Mucosa of descending colon (tissue), 3 donors: ENCODE measurements around the gene SAMD4A. TPM values are rescaled to one million over a fixed set of nuclear protein-coding genes. Genes with fewer than 3 reads are reported as not detected.

ENCODE experiments used
- ATAC-seq: fragments of 200-7000 bp; cut with Tn5 transposase; one replicate; pipeline ENCODE4 v1.9.1; 2020; ENCODE audit warnings: mild to moderate bottlenecking, moderate library complexity
- DNase-seq, 3 donors: peaks; one replicate each; pipeline ENCODE4 v3.0.0-alpha.2; 2020
- H3K36me3 ChIP-seq: fragments of 200-600 bp; one replicate; pipeline ENCODE4 v1.8.0; 2021; ENCODE audit warnings: low read depth, mild to moderate bottlenecking
- H3K4me1 ChIP-seq: fragments of 200-600 bp; one replicate; pipeline ENCODE4 v1.8.0; 2021; ENCODE audit warnings: low read depth, mild to moderate bottlenecking
- H3K4me3 ChIP-seq: fragments of 200-600 bp; one replicate; pipeline ENCODE4 v1.8.0; 2021; ENCODE audit warnings: mild to moderate bottlenecking
- H3K9me3 ChIP-seq: fragments of 200-600 bp; one replicate; pipeline ENCODE4 v1.8.0; 2021; ENCODE audit warnings: mild to moderate bottlenecking
- CTCF ChIP-seq: fragments of 200-600 bp; IDR thresholded peaks from one replicate; pipeline ENCODE4 v1.8.0; 2022; ENCODE audit warnings: antibody characterized with exemption, mild to moderate bottlenecking
- intact Hi-C, 2 donors: fragments of 100-400 bp; cut with DNase I in 1 of 2; cut with micrococcal nuclease in 1 of 2; formaldehyde crosslinking; loops; one replicate each; pipeline versions ENCODE4 v1.11.0 to v1.11.1; 2022; cut with DNase I, micrococcal nuclease
- total RNA-seq, 3 donors: library from RNA; stranded (reverse); fragmentation: NEBNext Ultra II Directional in 2 of 3; extraction: Animal tissue kit (Norgen Biotek cat#: 25700) in 2 of 3; gene quantifications; one replicate each; pipeline versions ENCODE4 v1.2.1 to v1.2.4, GENCODE V29; 2021 to 2023
- donor health status: DM: no; HTN: no; CAD: no; lungs with moderate emphysema.
- donor health status: DM: no; HTN: no; CAD: no.
- donor health status: DM: no; HTN: yes; CAD: no.

SAMD4A gene
- total RNA-seq, 3 donors from 2014 or later: 14.7 to 82.1 (median 16.5) TPM

- H3K36me3 ChIP-seq: no peaks in the 10 kb centered on the region
- intact Hi-C loops: no loop called here
- peaks cover 4% of the 10 kb centered on the region for H3K4me1 ChIP-seq
- ATAC-seq (no peak), DNase-seq (no peak)
- TF ChIP-seq CTCF: no peak
- H3K9me3 ChIP-seq: no peaks in the 10 kb centered on the region
- no peak overlapping the region for H3K4me3 ChIP-seq
Measured at GRCh38 chr14:54769951-54770863, 203.3 kb downstream of the SAMD4A start.

GRCh38 chr14:54771411-54772027 lies 204.6 kb downstream of the SAMD4A start:
- H3K4me1 ChIP-seq: peaks cover 4% of the 10 kb centered on the region
- intact Hi-C loops: no loop called here
- TF ChIP-seq CTCF: no peak
- DNase-seq (no peak), ATAC-seq (no peak)
- H3K36me3 ChIP-seq: no peaks in the 10 kb centered on the region
- no peaks in the 10 kb centered on the region for H3K9me3 ChIP-seq
- H3K4me3 ChIP-seq: no peak overlapping the region

- intact Hi-C loops: no loop called here
- no peaks in the 10 kb centered on the region for H3K36me3 ChIP-seq
- H3K4me1 ChIP-seq: peaks cover 4% of the 10 kb centered on the region
Measured at GRCh38 chr14:54772451-54772881, 205.5 kb downstream of the SAMD4A start.

GRCh38 chr14:54773171-54774006 lies 206.5 kb downstream of the SAMD4A start:
- no peak overlapping the region for H3K4me3 ChIP-seq
- ATAC-seq (peak; percentile 85), DNase-seq (peak; percentile 72 to 85 (median 74))
- peaks cover 4% of the 10 kb centered on the region for H3K4me1 ChIP-seq
- intact Hi-C loops: loop anchor here in 1 of 2 donors (1.0 kb wide), 1 partner anchor 209 kb away; no protein-coding TSS in a partner anchor
- TF ChIP-seq CTCF: peak; percentile 30
- H3K9me3 ChIP-seq: no peaks in the 10 kb centered on the region
- no peaks in the 10 kb centered on the region for H3K36me3 ChIP-seq

More at GRCh38 chr14:54772451-54772881, 205.5 kb downstream of the SAMD4A start:
- H3K9me3 ChIP-seq: no peaks in the 10 kb centered on the region
- TF ChIP-seq CTCF: no peak
- DNase-seq (no peak), ATAC-seq (no peak)
- no peak overlapping the region for H3K4me3 ChIP-seq

GRCh38 chr14:54774824-54775223 lies 207.9 kb downstream of the SAMD4A start:
- intact Hi-C loops: loop anchor here in 1 of 2 donors (1.0 kb wide), 1 partner anchor 211 kb away; no protein-coding TSS in a partner anchor
- no peak for TF ChIP-seq CTCF
- Histone ChIP-seq H3K36me3 (no peaks in the 10 kb centered on the region), H3K4me1 (peaks cover 4% of the 10 kb centered on the region), H3K4me3 (no peak overlapping the region), H3K9me3 (no peaks in the 10 kb centered on the region)
- ATAC-seq (no peak), DNase-seq (no peak)
